ENCODE measurements around the gene WWP2.
"Not testable (repeated sequence)": the region's sequence is repeated elsewhere in the genome, so short reads cannot be mapped to it uniquely, and the experiment has no call there.

The WWP2 gene

GRCh38 chr16:69952116-69952515, 190.0 kb downstream of the WWP2 start:
- DNase-seq: not testable (repeated sequence)

GRCh38 chr16:69952572-69953355, 190.6 kb downstream of the WWP2 start:
- not testable (repeated sequence) for DNase-seq

GRCh38 chr16:69954241-69954640, 192.1 kb downstream of the WWP2 start:
- DNase-seq: not testable (repeated sequence)

- not testable (repeated sequence) for DNase-seq
Measured at GRCh38 chr16:69963312-69963711, 201.2 kb downstream of the WWP2 start.

GRCh38 chr16:69964960-69965660, 203.0 kb downstream of the WWP2 start:
- not testable (repeated sequence) for DNase-seq

GRCh38 chr16:69965661-69966054, 203.5 kb downstream of the WWP2 start:
- DNase-seq: not testable (repeated sequence)

- DNase-seq: not testable (repeated sequence)
Measured at GRCh38 chr16:69967688-69968087, 205.6 kb downstream of the WWP2 start.

- DNase-seq: not testable (repeated sequence)
Measured at GRCh38 chr16:69968125-69968524, 206.0 kb downstream of the WWP2 start.

- not testable (repeated sequence) for DNase-seq
Measured at GRCh38 chr16:69969657-69970056, 207.5 kb downstream of the WWP2 start.

- DNase-seq: not testable (repeated sequence)
Measured at GRCh38 chr16:69972120-69972519, 210.0 kb downstream of the WWP2 start.

- DNase-seq: not testable (repeated sequence)
Measured at GRCh38 chr16:69972935-69973334, 210.8 kb downstream of the WWP2 start.

- DNase-seq: not testable (repeated sequence)
Measured at GRCh38 chr16:69985196-69985595, 223.1 kb downstream of the WWP2 start.

Data from NCI-H2081 treated with DMSO at 0.1 percent for 48 hours (cell line).